Spleen (tissue), 11 donors: ENCODE measurements around the gene MCCC1. TPM values are rescaled to one million over a fixed set of nuclear protein-coding genes. Genes with fewer than 3 reads are reported as not detected.

Experiments used
- DNase-seq: peaks from one replicate; pipeline ENCODE4 v3.0.0-alpha.2; 2020
- H3K27ac ChIP-seq, 8 donors: fragments of 200-600 bp; sonication (generic) in 7 of 8; 1 replicate in 4 of 8; 2 replicates in 4 of 8; pipeline versions ENCODE4 v1.5.0 to v1.8.0; 2016 to 2021; ENCODE audit warnings: inconsistent platforms in 4 of 8, mild to moderate bottlenecking in 4 of 8, moderate library complexity in 1 of 8
- H3K27me3 ChIP-seq, 7 donors: fragments of 200-600 bp; sonication (generic) in 6 of 7; replicated peaks in 1 of 7; 1 replicate in 4 of 7; 2 replicates in 3 of 7; pipeline versions ENCODE4 v1.5.0 to v1.8.0; 2016 to 2021; ENCODE audit warnings: inconsistent platforms in 3 of 7, mild to moderate bottlenecking in 1 of 7
- H3K36me3 ChIP-seq, 6 donors: fragments of 200-600 bp; sonication (generic) in 5 of 6; 1 replicate in 4 of 6; 2 replicates in 2 of 6; pipeline versions ENCODE4 v1.5.0 to v1.8.0; 2016 to 2021; ENCODE audit warnings: inconsistent platforms in 2 of 6
- H3K4me1 ChIP-seq, 6 donors: fragments of 200-600 bp; sonication (generic) in 5 of 6; 1 replicate in 3 of 6; 2 replicates in 3 of 6; pipeline versions ENCODE4 v1.5.0 to v1.8.0; 2016 to 2021; ENCODE audit warnings: inconsistent platforms in 3 of 6
- H3K4me3 ChIP-seq, 8 donors: fragments of 200-600 bp; sonication (generic) in 7 of 8; 1 replicate in 4 of 8; 2 replicates in 4 of 8; pipeline versions ENCODE4 v1.5.0 to v1.8.0; 2016 to 2021; ENCODE audit warnings: inconsistent platforms in 4 of 8, mild to moderate bottlenecking in 4 of 8, moderate library complexity in 2 of 8
- H3K9me3 ChIP-seq, 8 donors: fragments of 200-600 bp; sonication (generic) in 7 of 8; 1 replicate in 4 of 8; 2 replicates in 4 of 8; pipeline versions ENCODE4 v1.5.0 to v1.8.0; 2016 to 2021; ENCODE audit warnings: inconsistent platforms in 4 of 8
- POLR2A ChIP-seq, 3 donors: fragments of 450-650 bp; IDR thresholded peaks; one replicate each; pipeline ENCODE4 v1.5.1; 2017; ENCODE audit warnings: antibody characterized with exemption in 3 of 3, mild to moderate bottlenecking in 1 of 3
- POLR2AphosphoS5 ChIP-seq, 3 donors: sonication (generic); formaldehyde crosslinking; IDR thresholded peaks; one replicate each; pipeline ENCODE4 v1.5.1; 2017; ENCODE audit warnings: antibody characterized with exemption in 3 of 3
- WGBS, 5 donors: extraction: QIAGEN DNeasy Blood & Tissue Kit in 3 of 5; methylation state at CpG; one replicate each; pipeline versions ENCODE4 v1.1.5 to v1.1.7; 2013 to 2018; 5-methylcytosine and 5-hydroxymethylcytosine counted together
- intact Hi-C: fragments of 100-400 bp; cut with DNase I; formaldehyde crosslinking; loops from one replicate; pipeline ENCODE4 v1.15.0; 2023; ENCODE audit warnings: low total_unique reads
- polyA plus RNA-seq, 3 donors: library from polyadenylated mRNA; stranded (reverse); fragments of 200-250 nt; gene quantifications; one replicate each; pipeline ENCODE4 v1.2.1, GENCODE V29; 2013
- total RNA-seq, 7 donors: library from RNA; depleted of rRNA in 3 of 7; stranded (reverse); fragments of >200 nt in 3 of 7; fragmentation: NEBNext Ultra II Directional in 4 of 7; extraction: Animal tissue kit (Norgen Biotek cat#: 25700) in 4 of 7; gene quantifications; one replicate each; pipeline versions ENCODE4 v1.1.0 to v1.2.1, GENCODE V29; 2016 to 2021
- TF ChIP-seq, protein P1 (sequence below), 11 experiments: fragments of 200-600 bp in 7 of 11; fragments of 450-650 bp in 4 of 11; sonication (generic) in 4 of 11; IDR thresholded peaks in 8 of 11; conservative IDR thresholded peaks in 3 of 11; 1 replicate in 7 of 11; 2 replicates in 4 of 11; pipeline versions ENCODE4 v1.4.0 to v1.8.0; 2016 to 2021; ENCODE audit warnings: antibody characterized with exemption in 11 of 11, inconsistent platforms in 4 of 11, mild to moderate bottlenecking in 1 of 11
- donor health status: healthy with polysubstance abuse.
- donor health status: DM: no; HTN: no; CAD: no; lungs with moderate emphysema.
- donor health status: DM: no; HTN: no; CAD: no.
- donor health status: Bipolar disorder and iron deficiency.
- donor health status: healthy.
- donor health status: DM: no; HTN: no; CAD: no.
- donor health status: DM: yes; HTN: yes; CAD: no.

The MCCC1 gene
- total and polyA plus RNA-seq, 10 donors: 18.6 to 96.1 (median 28.7) TPM

DNA sequence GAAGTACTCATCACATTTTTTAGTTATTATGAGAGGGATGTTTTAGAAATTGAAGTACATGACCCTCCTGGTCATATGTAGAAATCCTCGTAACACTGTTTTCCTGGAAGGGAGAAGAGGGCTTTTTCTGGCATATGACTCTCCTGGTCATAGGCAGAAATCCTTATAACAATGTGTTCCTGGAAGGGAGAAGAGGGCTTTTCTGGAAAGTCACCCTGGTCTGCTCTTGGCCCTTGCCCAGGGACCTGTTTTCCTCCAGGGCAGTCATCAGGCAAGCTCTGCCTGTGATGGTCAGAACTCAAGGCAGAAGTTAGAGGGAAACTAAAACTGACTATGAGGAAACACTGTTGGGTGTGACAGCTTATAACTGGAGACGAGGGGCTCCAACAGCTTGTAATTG, 35.5 kb upstream of the MCCC1 start:
- WGBS, 5 donors: 56 to 81% (median 75%) methylated on average over 2 of the region's 2 CpGs
- TF ChIP-seq, protein P1, sequence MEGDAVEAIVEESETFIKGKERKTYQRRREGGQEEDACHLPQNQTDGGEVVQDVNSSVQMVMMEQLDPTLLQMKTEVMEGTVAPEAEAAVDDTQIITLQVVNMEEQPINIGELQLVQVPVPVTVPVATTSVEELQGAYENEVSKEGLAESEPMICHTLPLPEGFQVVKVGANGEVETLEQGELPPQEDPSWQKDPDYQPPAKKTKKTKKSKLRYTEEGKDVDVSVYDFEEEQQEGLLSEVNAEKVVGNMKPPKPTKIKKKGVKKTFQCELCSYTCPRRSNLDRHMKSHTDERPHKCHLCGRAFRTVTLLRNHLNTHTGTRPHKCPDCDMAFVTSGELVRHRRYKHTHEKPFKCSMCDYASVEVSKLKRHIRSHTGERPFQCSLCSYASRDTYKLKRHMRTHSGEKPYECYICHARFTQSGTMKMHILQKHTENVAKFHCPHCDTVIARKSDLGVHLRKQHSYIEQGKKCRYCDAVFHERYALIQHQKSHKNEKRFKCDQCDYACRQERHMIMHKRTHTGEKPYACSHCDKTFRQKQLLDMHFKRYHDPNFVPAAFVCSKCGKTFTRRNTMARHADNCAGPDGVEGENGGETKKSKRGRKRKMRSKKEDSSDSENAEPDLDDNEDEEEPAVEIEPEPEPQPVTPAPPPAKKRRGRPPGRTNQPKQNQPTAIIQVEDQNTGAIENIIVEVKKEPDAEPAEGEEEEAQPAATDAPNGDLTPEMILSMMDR (IDR thresholded peaks at IDR 0.05 in 8 of 11, conservative IDR thresholded peaks at IDR 0.05 in 3 of 11): no peak
- no peak for TF ChIP-seq POLR2AphosphoS5 (IDR thresholded peaks at IDR 0.05)
- TF ChIP-seq POLR2A (IDR thresholded peaks at IDR 0.05): no peak
- intact Hi-C loops: no loop called here
- no peak for DNase-seq
- Histone ChIP-seq H3K9me3 (peaks cover 0 to 8% (median under 1%) of the 10 kb centered on the region in 8 donors), H3K27ac (no peak overlapping the region), H3K27me3 (peaks cover 0 to 48% (median 0%) of the 10 kb centered on the region in 7 donors), H3K4me1 (no peaks in the 10 kb centered on the region), H3K4me3 (no peak overlapping the region), H3K36me3 (no peaks in the 10 kb centered on the region)

DNA sequence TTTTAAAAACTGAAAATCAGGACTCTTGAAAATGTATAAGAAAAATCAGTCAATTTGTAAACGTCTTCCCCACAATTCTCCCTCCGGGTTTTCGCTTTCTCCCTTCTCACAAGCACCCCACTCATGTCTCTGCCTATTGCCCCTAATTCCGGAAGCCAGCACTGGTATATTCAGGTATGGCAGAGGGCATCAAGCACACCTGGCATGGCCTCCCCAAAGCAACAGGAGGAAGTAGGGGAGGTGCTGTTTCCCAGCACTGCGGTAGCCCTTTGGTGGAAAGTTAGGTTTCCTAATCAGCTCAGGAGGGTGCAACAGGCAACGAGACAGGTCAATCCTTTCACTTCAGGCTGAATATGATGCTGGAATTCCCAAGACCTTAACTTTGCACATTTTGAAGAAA, 33.1 kb upstream of the MCCC1 start:
- Histone ChIP-seq H3K4me1 (no peaks in the 10 kb centered on the region), H3K36me3 (no peaks in the 10 kb centered on the region), H3K4me3 (no peak overlapping the region), H3K27me3 (peaks cover 0 to 26% (median 0%) of the 10 kb centered on the region in 7 donors), H3K27ac (no peak overlapping the region), H3K9me3 (peaks cover 0 to 25% (median 16%) of the 10 kb centered on the region in 8 donors)
- DNase-seq: no peak
- TF ChIP-seq, protein P1 (IDR thresholded peaks at IDR 0.05 in 8 of 11, conservative IDR thresholded peaks at IDR 0.05 in 3 of 11): no peak
- no peak for TF ChIP-seq POLR2AphosphoS5 (IDR thresholded peaks at IDR 0.05)
- no peak for TF ChIP-seq POLR2A (IDR thresholded peaks at IDR 0.05)
- 52 to 69% (median 57%) methylated on average over 6 of the region's 6 CpGs for WGBS, 5 donors
- intact Hi-C loops: no loop called here

DNA sequence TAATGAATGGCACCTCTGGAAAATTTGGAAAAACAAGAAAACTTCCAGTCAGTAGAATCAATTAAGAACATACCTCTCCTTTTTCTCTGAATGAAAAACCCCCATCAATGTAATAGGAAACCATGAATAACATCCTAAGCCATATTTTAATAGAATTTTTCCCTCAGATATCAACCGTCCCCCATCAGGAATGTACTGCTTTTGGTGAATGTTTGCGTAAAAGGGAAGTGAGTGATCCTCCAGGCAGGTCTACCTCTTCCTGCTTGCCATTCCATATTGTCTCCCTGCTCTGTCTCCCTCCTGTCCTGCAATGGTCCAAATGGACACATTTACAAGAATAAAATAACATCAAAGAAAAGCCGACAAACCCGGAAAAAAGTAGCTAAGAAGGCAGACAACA, 32.4 kb upstream of the MCCC1 start:
- intact Hi-C loops: no loop called here
- Histone ChIP-seq H3K4me3 (no peak overlapping the region), H3K9me3 (peaks cover 0 to 25% (median 16%) of the 10 kb centered on the region in 8 donors), H3K27ac (no peak overlapping the region), H3K4me1 (no peaks in the 10 kb centered on the region), H3K36me3 (no peaks in the 10 kb centered on the region), H3K27me3 (peaks cover 0 to 19% (median 0%) of the 10 kb centered on the region in 7 donors)
- DNase-seq: no peak
- 39 to 75% (median 57%) methylated on average over 4 of the region's 4 CpGs for WGBS, 5 donors
- TF ChIP-seq, protein P1 (IDR thresholded peaks at IDR 0.05 in 8 of 11, conservative IDR thresholded peaks at IDR 0.05 in 3 of 11): no peak
- no peak for TF ChIP-seq POLR2A (IDR thresholded peaks at IDR 0.05)

DNA sequence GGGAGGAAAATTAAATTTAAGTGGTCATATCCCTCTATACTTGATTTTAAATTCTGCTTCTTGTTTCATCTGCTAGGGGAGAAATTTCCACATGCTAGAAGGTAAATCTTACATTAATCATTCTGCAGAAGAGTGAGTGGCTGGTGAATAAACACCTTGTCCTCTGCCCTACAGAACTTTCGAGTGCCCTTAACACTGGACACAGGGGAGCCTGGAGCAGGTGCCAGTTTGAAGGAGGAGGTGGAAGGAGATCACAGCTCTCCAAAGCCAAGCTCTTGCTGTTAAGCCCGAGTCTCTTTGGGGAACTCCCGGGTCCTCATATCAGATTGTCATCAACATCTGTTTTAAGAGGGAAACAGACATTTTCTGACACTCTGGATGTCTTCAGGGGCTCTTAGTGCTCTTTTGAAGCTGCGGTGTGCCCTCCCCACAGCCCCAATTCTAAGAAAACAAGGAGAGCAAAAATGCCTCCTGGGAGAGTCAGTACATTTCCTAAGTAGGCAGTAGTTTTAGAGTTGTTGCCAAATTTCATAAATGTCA, 32.0 kb upstream of the MCCC1 start:
- DNase-seq: no peak
- intact Hi-C loops: no loop called here
- WGBS, 5 donors: 46 to 61% (median 47%) methylated on average over 4 of the region's 4 CpGs
- H3K4me1 ChIP-seq: no peaks in the 10 kb centered on the region
- H3K27ac ChIP-seq: no peak overlapping the region
- H3K36me3 ChIP-seq: no peaks in the 10 kb centered on the region
- no peak overlapping the region for H3K4me3 ChIP-seq
- H3K9me3 ChIP-seq: peaks cover 0 to 25% (median 16%) of the 10 kb centered on the region in 8 donors
- no peak for TF ChIP-seq POLR2AphosphoS5 (IDR thresholded peaks at IDR 0.05)
- TF ChIP-seq POLR2A (IDR thresholded peaks at IDR 0.05): no peak
- TF ChIP-seq, protein P1 (IDR thresholded peaks at IDR 0.05 in 8 of 11, conservative IDR thresholded peaks at IDR 0.05 in 3 of 11): no peak
- H3K27me3 ChIP-seq: peaks cover 0 to 17% (median 0%) of the 10 kb centered on the region in 7 donors
